HTR-8/SVneo (cell line): Measurements from ENCODE around the gene SOX2.
A peak's percentile ranks its signal among the peaks of the same experiment; 100 is the strongest.

Experiments used
- DNase-seq: peaks from one replicate; pipeline ENCODE4 v3.0.0; 2011; ENCODE audit warnings: low spot score, mixed read lengths; ENCODE audit not compliant: insufficient read length
- FAIRE-seq: peaks from 2 replicates; lab custom pipeline; 2011; peaks lifted over from hg19 to GRCh38; lab: Jason Lieb, UNC

The SOX2 gene

DNA sequence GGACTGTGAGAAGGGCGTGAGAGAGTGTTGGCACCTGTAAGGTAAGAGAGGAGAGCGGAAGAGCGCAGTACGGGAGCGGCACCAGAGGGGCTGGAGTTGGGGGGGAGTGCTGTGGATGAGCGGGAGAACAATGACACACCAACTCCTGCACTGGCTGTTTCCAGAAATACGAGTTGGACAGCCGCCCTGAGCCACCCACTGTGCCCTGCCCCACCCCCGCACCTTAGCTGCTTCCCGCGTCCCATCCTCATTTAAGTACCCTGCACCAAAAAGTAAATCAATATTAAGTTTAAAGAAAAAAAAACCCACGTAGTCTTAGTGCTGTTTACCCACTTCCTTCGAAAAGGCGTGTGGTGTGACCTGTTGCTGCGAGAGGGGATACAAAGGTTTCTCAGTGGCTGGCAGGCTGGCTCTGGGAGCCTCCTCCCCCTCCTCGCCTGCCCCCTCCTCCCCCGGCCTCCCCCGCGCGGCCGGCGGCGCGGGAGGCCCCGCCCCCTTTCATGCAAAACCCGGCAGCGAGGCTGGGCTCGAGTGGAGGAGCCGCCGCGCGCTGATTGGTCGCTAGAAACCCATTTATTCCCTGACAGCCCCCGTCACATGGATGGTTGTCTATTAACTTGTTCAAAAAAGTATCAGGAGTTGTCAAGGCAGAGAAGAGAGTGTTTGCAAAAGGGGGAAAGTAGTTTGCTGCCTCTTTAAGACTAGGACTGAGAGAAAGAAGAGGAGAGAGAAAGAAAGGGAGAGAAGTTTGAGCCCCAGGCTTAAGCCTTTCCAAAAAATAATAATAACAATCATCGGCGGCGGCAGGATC lies at the start of gene SOX2:
TSS of gene SOX2 (plus strand) at position 601 of the 811 bp plus-strand sequence. CDS start 436 bp downstream, outside the sequence.
- no peak for DNase-seq
- no peak for FAIRE-seq

GRCh38 chr3:181683563-181683962 lies 28.2 kb upstream of the SOX2 start:
- FAIRE-seq: no peak
- DNase-seq: no peak

- no peak for DNase-seq
Measured at GRCh38 chr3:181687190-181687589, 24.5 kb upstream of the SOX2 start.

DNA sequence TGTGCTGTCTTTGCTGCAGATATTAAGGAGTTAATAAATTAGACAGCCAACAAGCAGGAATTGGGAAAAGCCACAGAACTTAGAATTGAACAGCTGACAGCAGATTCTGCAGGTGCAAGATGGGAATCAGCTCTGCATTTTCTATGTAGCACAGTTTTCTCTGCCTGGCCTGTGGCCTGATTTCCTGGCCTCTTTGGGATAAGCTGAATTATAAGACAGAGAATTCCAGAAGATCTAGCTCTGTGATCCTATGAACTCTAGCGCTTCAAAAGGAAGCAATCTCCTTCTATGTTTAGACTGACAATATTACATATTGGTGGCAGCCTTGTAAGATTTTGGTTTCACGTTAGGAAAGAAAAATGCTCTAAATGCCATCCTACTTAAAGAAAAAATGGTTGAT lies 24.0 kb upstream of the SOX2 start:
- FAIRE-seq (no peak), DNase-seq (no peak)

More at GRCh38 chr3:181687190-181687589, 24.5 kb upstream of the SOX2 start:
- no peak for FAIRE-seq

DNA sequence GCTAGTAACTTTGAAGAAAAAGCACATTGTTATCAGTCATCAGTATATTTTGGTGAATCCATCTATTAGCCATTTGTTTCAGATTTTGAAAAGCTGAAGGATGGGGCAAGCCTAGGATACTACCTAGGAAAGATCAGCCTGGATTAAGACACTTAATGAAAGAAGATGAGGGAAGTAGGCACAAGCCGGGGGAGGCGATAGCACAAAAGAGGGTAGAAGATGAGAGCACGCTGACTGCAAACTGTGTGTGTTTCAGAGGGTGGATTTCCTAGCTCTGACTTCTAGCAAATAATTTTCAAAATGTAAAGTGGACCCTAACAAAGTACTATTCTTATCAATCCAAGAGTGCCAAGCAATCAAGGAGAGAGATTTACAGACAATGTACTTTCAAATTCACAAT lies 22.2 kb upstream of the SOX2 start:
- no peak for FAIRE-seq

GRCh38 chr3:181690769-181691168 lies 21.0 kb upstream of the SOX2 start:
- no peak for FAIRE-seq

More for the DNA sequence above, 22.2 kb upstream of the SOX2 start:
- no peak for DNase-seq

GRCh38 chr3:181691901-181692300 lies 19.8 kb upstream of the SOX2 start:
- FAIRE-seq (no peak), DNase-seq (no peak)

More at GRCh38 chr3:181690769-181691168, 21.0 kb upstream of the SOX2 start:
- no peak for DNase-seq

DNA sequence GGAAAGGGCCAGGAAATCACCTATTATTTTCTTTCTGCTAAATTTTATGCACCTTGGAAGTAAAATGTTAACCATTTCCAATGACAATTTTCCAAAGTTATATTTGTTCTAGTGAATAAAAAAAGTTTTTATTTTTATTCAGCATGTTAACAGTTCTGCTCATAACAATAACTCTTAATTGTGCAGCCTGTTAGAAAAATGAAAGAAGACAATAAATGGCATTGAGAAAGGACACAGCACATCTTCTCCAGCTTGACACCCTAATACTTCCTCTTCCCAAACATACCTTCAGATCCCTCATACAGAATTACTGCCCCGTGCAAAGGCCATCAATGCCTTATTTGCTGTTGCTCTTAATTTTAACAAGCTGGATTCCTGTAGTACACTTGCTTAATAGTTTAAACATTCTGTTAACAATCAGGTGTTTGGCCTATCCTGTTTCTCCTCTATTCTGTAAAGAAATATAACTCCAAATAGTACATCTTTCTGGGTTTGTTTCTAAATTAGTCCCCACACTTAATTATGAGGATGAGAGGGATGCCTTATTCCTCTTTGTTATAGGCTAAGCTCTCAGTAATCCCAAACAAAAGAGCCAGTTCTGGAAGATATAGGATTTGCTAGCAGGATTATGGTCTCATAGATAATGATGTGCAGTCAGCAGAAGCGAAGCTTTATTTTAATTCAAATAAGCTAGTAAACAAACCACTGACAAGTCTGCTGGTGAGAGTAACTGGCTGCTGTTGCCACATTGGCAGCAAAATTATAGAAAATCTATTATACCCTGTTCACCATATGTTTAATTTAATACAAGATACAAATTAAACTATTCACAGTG lies 19.2 kb upstream of the SOX2 start:
- FAIRE-seq: no peak

DNA sequence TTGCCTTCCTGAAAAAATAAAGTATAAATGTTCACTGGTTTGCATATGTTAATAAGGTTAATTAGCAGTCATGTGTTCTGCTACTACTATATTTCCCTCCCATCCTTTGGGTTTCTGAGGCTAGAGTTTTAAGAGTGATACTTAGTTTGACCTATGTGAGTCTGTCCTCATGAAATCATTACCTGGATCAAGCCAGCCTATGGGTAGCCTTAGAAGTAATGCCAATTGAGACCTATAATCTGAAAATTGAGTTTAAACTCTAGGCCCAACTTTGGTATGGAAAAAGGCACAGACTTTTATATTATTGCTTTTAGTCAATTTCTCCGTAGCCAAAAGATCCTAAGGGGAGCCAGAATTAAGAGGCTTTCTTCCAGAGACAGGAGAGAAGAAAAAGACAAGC lies 18.4 kb upstream of the SOX2 start:
- FAIRE-seq (no peak), DNase-seq (no peak)

More for the DNA sequence above, 19.2 kb upstream of the SOX2 start:
- no peak for DNase-seq

DNA sequence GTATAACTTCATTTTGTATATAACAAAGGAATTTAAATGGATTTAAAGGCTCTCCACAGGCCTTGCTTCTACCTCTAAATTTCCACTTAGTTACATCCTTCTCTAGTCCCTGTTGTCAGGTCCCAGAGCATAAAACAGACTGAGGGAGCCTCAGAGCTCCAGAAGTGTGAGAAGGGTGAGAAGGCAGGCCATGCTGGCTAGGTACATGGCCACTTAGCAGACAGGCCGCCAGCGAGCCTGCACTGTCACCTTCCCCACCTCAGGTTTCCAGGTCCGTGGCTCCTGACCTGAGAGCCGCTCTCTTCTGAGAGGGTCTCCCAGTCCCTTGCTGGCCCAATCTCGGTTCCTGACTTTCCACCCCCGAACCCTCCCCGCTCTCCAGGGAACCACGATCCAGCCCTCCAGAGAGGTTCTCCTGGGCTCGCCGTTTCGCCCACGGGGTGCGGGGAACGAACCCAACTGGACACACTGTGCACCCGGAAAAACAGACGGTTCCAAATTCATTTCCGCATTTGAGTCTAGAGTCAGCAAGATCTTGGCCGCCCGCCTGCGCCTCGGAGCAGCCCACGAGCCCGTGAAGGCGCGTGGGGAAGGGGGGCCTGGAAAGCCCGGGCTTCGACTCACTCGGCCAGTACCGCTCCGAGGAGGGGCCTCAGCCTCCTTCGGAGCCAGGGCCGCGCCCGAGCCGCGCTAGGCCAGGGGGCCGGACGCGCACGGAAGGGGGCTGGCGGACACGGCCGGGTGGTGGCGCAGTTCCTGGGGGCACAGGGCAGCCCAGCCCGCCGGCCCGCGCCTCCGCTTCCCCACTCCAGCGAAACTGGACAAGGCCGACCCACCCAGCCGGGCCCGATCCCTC lies 16.7 kb upstream of the SOX2 start:
- FAIRE-seq (no peak), DNase-seq (no peak)

DNA sequence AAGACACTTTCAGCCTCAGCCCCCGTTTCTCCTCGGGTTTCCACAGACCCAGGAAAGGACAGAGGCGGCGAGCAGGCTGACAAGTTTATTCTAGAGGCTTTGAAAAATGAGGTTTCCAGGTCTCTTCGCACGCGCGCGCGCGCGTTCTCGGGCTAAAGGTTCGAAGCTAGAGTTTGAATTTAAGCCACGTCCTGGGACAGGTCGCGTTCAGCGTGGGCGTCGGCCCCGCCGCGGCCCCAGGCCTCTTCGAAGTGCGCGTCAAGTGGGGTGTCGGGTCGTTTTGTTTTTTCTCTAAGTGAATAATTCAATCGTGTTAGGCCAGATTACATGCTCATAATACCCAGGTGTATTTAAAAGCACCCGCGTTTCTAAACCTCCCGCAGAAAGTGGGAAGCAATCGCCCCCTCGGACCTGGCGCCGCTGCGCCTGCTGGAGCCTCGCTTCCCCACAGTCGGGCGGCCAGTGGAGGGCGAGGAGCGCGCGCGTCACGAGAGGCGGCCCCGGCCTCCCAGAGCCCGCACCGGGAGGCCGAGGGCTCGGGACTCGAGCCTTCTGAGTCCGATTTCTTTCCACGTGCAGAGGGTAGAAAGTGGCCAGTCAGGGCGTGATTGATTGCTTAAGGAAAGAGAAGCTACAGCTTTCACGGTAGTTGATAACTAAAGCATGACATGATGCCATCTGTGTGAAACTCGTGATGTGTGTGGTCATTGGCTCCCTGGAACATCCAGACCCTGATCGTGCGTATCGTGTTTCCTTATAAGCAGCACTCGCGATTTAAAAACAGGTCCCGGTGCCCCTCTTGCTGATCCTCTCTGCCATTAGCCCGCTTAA lies 15.8 kb upstream of the SOX2 start:
- DNase-seq (no peak), FAIRE-seq (no peak)

- FAIRE-seq (no peak), DNase-seq (no peak)
Measured at GRCh38 chr3:181696626-181697230, 15.0 kb upstream of the SOX2 start.

DNA sequence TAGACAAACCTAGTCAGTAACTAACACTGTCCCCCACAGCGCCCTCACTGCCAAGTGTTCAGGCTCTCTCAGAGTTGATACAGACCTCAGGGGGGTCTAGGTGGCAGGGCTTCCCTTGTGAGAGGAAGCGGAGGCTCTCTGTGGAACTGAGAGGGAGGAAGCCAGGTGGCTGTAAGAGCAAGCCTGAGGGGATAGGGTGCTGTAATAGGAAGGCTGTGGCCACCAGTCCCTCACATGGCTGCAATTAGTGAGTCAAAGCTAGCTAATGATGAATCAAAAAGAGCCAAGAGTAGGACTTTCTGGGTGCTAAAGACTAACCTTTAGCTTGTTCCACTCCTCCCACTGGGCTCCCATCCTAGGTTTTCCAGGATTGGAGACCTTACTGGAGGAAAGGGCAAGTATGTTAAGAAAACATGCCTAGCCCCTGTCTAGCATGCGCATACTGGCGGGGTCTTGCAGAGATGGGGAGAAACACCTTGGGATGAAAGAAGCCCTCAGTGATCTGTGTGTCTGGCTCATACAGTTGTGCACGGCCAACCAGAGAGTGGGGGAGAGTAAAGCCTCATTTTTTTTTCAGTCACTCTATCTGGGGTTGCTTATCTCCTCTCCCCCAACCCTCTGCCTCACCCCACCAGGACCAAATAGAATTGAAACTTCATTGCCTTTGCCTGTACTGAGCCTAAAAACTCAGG lies 13.3 kb upstream of the SOX2 start:
- no peak for FAIRE-seq
- no peak for DNase-seq

DNA sequence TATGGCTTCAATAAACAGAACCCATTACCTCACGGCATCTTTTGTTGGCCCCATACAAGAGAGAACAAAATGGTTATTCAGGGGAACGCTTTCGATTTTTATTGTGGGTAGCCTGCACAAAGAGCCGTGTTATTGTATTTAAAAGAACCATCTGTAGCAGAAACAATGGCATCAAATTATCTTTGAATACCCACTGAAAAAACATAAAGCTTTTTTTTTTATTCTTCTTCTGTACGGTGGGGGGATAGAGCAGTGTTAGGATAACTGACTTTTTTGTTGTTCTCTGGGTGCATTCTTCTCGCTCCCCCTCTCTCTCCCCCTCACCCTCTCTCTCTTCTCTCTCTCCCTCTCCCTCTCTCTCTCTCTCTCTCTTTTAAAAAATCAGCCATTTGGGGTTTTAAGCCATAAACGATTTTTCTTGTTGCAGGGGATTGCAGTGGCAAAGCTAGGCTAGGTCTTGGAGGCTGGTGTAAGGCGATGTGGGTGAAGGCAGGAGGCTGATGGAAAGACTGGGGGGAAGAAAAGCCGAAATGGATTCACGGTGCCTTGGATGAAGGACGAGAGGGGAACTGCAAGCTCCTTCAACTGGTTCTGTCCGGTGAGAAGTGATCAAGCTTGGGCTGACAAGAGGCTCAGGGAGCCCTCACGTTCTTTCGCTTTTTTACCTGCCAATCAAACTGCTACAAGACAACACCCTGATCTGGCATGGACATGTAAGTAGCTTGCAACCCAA lies 12.4 kb upstream of the SOX2 start:
- FAIRE-seq: no peak

GRCh38 chr3:181700168-181701087 lies 11.3 kb upstream of the SOX2 start:
- FAIRE-seq (no peak), DNase-seq (peak; percentile 47)

More for the DNA sequence above, 12.4 kb upstream of the SOX2 start:
- no peak for DNase-seq

- no peak for DNase-seq
- FAIRE-seq: no peak
Measured at GRCh38 chr3:181701096-181701495, 10.6 kb upstream of the SOX2 start.
